GM18526 (cell line): ENCODE measurements around the gene DMBX1.

ENCODE experiments used
- POLR2A ChIP-seq: IDR thresholded peaks from 3 replicates; pipeline ENCODE4 v1.6.1; 2011; ENCODE audit not compliant: insufficient read length; ENCODE audit errors: extremely low read depth

DMBX1 gene

GRCh38 chr1:46487818-46488218, 1.8 kb upstream of the DMBX1 start:
- TF ChIP-seq POLR2A = no peak

- no peak for TF ChIP-seq POLR2A
These were observed 1.1 kb upstream of the DMBX1 start for GRCh38 chr1:46488343-46489168.

DNA sequence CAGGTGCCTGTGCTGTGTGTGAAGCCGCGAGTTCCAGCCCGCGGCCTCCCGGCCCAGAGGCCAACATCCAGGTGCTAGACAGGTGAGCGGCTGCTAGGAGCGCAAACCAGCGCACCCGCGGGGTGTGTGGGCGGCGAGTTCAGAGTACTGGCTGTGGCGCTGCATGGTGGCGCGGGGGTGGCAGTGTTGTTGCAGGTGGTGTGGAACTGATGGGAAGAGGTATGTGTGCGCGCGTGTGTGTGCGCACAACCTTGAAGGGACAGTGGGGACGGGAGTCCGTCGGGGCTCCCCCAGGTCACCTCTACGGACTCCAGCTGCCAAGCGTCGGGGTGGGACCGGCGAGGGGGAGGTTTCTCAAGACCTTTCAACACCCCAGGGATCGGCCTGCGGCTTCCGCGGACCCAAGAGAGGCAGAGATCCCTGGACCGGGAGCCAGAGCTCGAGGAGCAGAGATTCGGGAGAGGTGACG, 433 bp upstream of the DMBX1 start:
- TF ChIP-seq POLR2A = no peak

- no peak for TF ChIP-seq POLR2A
These were observed 695 bp downstream of the DMBX1 start for GRCh38 chr1:46490406-46490655.

GRCh38 chr1:46490656-46491442, 1.2 kb downstream of the DMBX1 start:
- TF ChIP-seq POLR2A = no peak

DNA sequence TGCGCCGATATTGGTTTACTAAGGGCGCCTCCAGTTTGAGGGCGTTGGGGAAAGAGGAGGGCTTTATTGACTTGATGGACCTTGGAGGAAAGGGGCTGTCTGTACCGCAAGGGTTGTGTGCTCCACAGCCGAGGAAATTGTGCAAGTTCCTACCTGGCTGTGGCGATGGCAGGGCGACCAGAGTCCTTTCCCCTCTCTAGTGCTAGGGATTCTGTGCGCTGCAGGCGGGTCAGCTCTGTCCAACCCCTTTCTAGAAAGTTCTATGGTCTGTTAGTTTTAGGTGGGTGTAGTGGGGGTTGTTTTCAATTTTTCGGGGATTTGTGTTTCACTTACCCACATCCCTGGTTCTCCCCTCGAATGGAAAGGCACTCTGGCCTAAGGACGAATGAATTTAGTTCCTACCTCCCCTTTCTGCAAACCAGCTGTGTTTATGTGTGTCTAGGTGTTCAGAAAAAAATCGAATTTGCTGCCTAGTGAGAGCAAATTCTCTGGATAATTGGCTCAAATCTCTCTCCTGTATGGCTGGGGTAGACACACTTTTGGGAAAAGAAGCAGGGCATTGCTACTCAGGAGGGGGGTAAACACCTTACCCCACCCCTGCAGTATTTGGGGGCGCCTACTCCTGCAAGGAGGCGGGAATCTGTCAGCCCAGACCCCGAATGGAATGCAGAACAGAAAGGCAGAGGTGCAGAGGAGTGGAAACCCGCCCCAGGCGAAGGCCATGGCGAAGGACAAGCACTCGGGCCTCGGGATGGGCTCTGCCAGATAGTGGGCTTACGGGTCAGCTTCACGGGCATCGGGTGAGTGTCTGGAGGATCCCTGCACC, 2.0 kb downstream of the DMBX1 start:
- TF ChIP-seq POLR2A = no peak

DNA sequence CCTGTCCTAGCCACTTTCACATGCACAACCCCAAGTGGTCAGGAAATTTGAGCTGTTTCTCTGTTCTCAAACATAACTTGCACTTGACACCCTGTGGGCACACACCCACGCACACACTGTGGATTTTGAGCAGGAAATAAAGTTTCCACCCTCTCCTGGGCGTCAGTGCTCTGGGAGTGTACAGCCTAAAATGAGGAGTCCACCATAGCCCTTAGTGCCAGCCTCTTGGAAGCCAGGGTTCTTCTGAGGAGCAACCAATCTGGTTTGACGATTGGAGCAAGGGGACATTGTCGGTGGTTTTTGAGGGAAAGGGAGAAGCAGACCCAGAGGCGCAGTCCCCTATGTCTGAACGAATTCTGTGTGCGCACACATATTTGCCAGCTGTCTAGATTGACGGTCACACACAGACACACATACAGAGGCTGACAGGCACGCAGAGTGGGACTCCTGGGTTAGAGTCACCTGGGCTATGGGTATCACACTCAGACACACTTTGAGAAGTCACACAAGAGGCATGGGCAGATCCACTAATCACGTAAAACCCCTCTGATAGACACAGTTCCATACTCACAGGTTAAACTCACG, 2.7 kb downstream of the DMBX1 start:
- TF ChIP-seq POLR2A = no peak

DNA sequence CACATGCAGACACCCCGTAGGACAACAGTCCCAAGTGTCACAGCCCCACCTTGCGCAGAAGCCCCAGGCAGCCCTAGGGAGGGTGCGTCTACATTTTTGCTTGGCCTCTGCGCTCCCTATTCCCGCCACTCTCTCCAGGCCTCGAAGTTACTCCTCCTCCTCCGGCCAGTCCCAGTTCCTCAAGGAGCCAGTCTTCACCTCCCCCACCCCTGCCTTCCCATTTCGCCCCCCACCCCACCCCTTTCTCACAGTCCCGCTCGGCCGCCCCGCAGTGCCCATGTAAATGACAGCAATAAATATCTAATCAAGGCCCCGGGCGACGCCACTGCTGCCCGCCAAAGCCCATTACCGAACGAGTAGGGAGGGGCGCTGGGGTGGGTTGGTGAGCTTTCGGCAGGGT, 3.2 kb downstream of the DMBX1 start:
- TF ChIP-seq POLR2A = no peak

DNA sequence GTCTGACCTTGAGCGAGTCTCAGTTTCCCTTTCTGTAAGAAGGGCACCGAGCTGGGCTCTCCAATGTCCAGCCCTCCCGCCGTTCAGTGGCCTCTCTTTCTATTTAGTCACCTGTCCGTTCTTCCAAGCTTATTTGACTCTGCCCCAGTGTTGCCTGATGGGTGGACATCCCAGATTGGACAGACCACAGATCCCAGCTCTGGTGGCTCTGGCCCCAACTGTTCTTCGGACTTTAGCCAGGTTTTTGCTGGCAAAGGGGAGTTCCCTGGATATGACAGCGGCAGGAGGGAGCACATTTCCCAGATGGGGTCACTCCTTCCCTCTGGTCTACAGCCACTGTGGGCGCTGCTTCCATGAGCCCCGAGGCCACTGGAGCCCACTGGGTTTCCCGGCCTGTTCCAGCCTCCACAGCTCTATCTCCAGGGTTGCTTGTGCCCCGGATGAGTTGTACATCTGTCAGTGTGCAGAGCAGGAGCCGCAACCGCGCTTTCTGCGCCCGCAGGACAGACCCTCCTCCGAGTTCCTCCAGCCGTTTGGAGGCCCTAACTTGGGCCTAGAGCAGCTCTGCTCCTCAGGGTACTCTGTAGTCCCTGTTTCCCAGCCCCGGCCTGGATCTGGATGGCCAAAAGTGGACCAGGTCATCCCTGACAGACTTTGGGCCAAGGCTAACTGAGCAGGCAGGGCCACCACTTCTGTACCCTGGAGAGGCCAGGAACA, 3.8 kb downstream of the DMBX1 start:
- TF ChIP-seq POLR2A = no peak

- no peak for TF ChIP-seq POLR2A
These were observed 5.3 kb downstream of the DMBX1 start for GRCh38 chr1:46494910-46495309.

- no peak for TF ChIP-seq POLR2A
These were observed 6.1 kb downstream of the DMBX1 start for GRCh38 chr1:46495778-46496177.

DNA sequence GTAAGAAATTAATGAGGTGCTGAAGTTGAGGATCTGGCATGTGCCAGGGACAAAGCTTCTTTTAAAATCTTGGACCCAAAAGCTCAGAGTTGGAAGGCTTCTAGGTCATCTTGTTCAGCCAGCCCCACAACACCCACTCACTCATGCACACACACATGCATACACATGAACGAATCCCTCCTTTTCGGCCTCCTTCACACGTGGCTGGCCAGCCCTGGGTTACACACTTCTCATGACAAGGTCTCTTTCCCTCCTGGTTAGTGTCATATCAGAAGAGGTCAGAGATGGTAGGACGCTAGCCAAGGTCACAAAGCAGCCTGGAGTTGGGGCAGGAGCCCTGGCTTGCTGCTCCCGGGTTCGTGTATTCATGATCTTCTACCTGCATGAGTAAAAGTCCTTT, 6.9 kb downstream of the DMBX1 start:
- no peak for TF ChIP-seq POLR2A

DNA sequence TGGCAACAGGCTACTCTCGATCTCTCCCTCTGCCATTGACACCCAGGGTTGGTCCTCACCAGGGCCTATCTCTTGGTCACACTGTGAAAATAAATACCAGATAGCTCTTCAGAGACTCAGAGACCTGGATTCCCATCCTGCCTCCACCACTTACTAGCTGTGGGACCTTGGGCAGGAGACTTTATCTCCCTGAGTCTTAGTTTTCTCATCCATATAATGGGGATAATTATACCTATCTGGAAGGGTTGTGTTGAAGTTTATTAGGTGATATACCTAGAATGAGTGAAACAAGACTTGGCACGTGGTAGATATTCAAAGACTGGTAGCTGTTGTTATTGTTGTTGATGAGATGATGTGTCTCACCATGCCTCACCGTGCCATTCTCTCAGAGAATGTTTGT, 7.4 kb downstream of the DMBX1 start:
- TF ChIP-seq POLR2A = no peak

- TF ChIP-seq POLR2A = no peak
These were observed 8.0 kb downstream of the DMBX1 start for GRCh38 chr1:46497665-46498064.

DNA sequence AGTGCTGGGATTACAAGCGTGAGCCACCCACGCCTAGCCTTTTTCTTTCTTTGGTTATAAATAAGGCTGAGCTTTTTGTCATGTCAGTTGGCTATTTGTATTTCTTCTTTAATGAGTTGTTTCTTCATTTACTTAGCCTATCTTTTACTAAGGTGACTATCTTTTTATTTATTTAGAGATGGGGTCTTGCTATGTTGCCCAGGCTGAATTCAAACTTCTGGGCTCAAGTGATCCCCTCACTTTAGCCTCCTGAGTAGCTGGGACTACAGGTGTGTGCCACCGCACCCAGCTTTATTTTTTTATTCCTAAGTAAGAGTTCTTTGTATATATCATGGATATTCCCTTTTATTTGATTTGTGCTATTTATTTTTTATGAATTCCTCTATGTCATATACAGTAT, 11.9 kb downstream of the DMBX1 start:
- TF ChIP-seq POLR2A = no peak

DNA sequence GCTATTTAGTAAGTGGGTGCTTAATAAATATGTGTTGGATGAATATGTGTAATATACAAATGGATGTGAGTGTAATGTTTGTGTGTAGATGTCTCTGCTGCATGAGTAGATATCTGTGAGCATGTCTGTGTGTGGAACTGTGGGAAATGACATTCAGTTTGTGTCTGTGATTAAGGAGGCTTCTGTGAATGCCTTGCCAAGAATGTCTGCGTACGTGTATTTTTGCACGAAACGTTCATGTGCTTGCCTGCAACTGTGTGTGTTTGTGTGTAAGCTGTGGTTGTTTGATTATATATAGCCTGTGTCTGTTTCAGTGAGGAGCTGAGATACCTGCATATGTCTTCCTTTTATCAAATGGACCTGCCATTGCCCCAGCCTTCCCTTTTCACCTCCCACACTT, 13.8 kb downstream of the DMBX1 start:
- no peak for TF ChIP-seq POLR2A
